ENCODE data around the gene NAGPA. TPM values are rescaled to one million over a fixed set of nuclear protein-coding genes. Genes with fewer than 3 reads are reported as not detected.

The NAGPA gene
- total and polyA plus RNA-seq, 5 experiments from 2014 or later: 24.8 to 39.0 (median 34.1) TPM

DNA sequence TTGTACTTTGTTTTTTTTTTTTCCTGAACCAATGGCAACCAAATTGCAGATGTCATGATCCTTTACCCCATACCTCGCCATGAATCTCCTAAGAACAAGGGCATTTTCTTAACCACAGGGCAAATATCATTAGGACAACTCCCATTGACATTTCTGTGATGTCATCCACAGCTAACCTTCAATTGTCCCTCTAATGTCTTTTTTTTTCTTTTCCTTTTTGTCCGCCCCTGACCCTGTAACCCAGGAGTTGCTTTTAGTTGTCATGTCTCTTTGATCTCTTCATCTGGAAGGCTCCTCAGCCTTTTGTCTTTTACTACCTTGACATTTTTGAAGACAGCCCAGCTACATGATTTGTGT, 410 bp upstream of the NAGPA start:
- POLR2A ChIA-PET: interaction anchor here (0.6 to 2.7 kb wide), 7 partner anchors 9 to 277 kb away, joined by 3 to 9 read pairs (median 4); partner anchors contain the start of genes ALG1 and EEF2KMT
- no peak for DNase-seq
- H3K27me3 Mint-ChIP-seq: no peaks in the 10 kb centered on the region
- H3K27ac Mint-ChIP-seq: peak overlapping the region; percentile 91 to 97 (median 94)
- H3K4me3 Mint-ChIP-seq: peak overlapping the region; percentile 82 to 93 (median 89)
- peaks cover 0 to 17% (median 0%) of the 10 kb centered on the region in 3 donors for H3K36me3 Mint-ChIP-seq
- H3K9me3 Mint-ChIP-seq: no peaks in the 10 kb centered on the region
- peaks cover 12 to 23% (median 21%) of the 10 kb centered on the region in 4 donors for H3K4me1 Mint-ChIP-seq
- no peak for ATAC-seq

DNA sequence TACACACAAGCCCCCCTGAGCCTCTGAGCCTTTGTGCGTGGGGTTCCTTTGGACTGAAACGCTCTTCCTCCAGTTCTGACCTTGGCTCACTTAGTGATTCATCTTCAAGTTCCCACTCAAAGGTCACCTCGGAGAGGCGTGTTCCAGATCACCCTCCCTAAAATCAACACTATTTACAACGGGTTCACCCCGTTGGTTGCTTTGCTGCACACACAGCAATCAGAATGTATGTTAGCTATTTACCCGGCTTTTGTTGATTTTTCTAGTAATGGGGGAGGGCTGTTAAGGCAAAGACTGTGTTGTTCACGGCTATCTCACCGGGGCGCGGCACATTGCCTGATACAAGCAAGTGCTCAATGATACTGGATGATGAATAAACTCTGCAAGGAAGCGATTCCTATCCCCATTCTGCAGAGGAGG, 977 bp downstream of the NAGPA start:
- H3K27me3 Mint-ChIP-seq: no peaks in the 10 kb centered on the region
- peaks cover 0 to 25% (median 0%) of the 10 kb centered on the region in 3 donors for H3K36me3 Mint-ChIP-seq
- DNase-seq: no peak
- POLR2A ChIA-PET: interaction anchor here (2.7 kb wide), 1 partner anchor 65 kb away, joined by 9 read pairs; the partner anchor contains the start of gene EEF2KMT
- peaks cover 14 to 27% (median 21%) of the 10 kb centered on the region in 4 donors for H3K4me1 Mint-ChIP-seq
- no peaks in the 10 kb centered on the region for H3K9me3 Mint-ChIP-seq
- ATAC-seq: no peak
- H3K4me3 Mint-ChIP-seq: peak overlapping the region; percentile 68 to 88 (median 80)
- H3K27ac Mint-ChIP-seq: peak overlapping the region in 8 of 10 donors; percentile 60 to 89 (median 78)

DNA sequence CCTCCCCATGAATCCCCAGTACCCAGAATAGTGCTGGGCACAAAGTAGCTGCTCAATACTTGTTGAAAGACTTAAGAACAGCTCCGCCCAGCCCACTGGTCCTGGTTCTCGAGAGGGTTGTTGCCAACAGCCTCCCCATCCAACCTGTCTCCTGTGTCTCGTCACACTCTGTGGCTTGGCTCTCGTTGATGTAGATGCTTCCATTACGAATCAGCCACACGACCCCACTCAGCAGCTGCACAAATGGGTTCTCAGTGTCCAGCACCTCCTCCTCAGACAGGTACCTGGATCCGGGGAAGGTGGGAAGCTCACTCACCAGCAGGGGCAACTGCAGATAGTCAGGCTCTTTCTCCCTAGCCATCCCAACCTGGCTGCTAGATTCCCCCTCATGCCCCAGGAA, 2.1 kb downstream of the NAGPA start:
- no peak for ATAC-seq
- Mint-ChIP-seq H3K27me3 (no peaks in the 10 kb centered on the region), H3K27ac (peak overlapping the region in 4 of 10 donors; percentile 26 to 75 (median 60)), H3K36me3 (peaks cover 0 to 33% (median 0%) of the 10 kb centered on the region in 3 donors), H3K4me3 (peak overlapping the region in 9 of 10 donors; percentile 30 to 78 (median 54)), H3K4me1 (peaks cover 12 to 27% (median 20%) of the 10 kb centered on the region in 4 donors), H3K9me3 (no peaks in the 10 kb centered on the region)
- POLR2A ChIA-PET: interaction anchor here (0.6 kb wide), 2 partner anchors 48 to 54 kb away, joined by 3 to 4 read pairs; no protein-coding TSS in a partner anchor
- DNase-seq: no peak

DNA sequence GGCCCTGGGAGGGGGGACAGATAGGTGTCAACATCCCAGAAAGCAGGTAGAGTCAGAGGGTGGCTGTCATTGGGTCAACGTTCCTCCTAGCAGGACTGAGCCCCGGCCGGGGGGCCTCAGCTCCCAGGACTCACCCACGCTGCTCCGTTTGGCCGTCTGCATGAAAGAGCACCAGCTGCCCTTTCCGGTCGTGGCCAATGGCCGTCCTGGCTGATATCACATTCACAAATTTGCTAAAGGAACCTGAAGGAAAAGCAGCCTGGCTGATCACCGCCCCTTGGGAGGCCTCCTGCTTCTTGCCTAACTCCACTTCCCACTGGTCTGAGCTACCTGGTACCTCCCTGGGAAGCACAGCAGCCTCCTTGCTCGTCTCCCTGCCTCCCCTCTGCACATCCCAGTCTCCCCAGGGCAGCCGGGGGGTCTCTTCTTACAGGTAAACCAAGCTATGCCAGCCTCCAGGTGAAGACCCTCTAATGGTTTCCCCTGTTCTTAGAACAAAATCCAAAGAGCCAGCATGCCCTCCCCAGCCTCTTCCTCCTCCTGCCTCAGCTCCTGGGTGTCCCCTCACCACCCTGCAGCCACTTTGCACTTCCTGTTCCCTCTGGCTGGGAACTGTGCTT, 3.4 kb downstream of the NAGPA start:
- Mint-ChIP-seq H3K27ac (peak overlapping the region in 2 of 10 donors; percentile 66 to 73), H3K4me3 (peak overlapping the region in 1 of 10 donors; percentile 30), H3K4me1 (peaks cover 12 to 27% (median 19%) of the 10 kb centered on the region in 4 donors), H3K9me3 (no peaks in the 10 kb centered on the region), H3K36me3 (peaks cover 0 to 33% (median 0%) of the 10 kb centered on the region in 3 donors), H3K27me3 (no peaks in the 10 kb centered on the region)
- POLR2A ChIA-PET: interaction anchor here (0.6 kb wide), 1 partner anchor 23 kb away, joined by 3 read pairs; no protein-coding TSS in a partner anchor
- DNase-seq: no peak
- ATAC-seq: no peak

DNA sequence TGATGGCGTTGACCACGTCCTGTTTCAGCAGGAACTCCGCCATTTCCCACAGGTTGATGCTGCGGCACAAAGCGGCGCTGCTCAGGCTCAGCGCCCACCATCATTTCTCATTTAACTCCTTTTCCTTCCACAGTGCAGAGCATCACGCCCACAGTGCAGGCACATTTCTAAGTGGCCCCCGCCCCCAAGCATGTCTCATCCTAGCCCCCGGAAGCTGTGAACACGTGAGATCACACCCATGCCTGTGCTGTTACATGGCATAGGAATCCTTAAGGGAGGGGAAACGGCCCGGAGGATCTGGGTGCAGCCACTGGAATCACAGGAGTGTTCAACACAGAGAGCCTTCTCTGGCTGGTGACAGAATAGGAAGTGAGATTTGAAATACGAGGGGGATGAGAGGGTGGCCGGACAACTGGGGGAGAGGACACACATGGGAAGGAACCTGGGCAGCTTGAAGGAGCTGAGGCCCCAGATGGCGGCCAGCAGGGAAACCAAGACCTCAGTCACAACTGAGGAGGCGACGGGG, 4.7 kb downstream of the NAGPA start:
- POLR2A ChIA-PET: no interaction called here
- ATAC-seq (no peak), DNase-seq (no peak)
- Mint-ChIP-seq H3K9me3 (no peaks in the 10 kb centered on the region), H3K36me3 (peaks cover 0 to 35% (median 0%) of the 10 kb centered on the region in 3 donors), H3K27me3 (no peaks in the 10 kb centered on the region), H3K4me3 (no peak overlapping the region), H3K4me1 (peaks cover 6 to 19% (median 11%) of the 10 kb centered on the region in 4 donors), H3K27ac (peak overlapping the region in 2 of 10 donors; percentile 53 to 92)

DNA sequence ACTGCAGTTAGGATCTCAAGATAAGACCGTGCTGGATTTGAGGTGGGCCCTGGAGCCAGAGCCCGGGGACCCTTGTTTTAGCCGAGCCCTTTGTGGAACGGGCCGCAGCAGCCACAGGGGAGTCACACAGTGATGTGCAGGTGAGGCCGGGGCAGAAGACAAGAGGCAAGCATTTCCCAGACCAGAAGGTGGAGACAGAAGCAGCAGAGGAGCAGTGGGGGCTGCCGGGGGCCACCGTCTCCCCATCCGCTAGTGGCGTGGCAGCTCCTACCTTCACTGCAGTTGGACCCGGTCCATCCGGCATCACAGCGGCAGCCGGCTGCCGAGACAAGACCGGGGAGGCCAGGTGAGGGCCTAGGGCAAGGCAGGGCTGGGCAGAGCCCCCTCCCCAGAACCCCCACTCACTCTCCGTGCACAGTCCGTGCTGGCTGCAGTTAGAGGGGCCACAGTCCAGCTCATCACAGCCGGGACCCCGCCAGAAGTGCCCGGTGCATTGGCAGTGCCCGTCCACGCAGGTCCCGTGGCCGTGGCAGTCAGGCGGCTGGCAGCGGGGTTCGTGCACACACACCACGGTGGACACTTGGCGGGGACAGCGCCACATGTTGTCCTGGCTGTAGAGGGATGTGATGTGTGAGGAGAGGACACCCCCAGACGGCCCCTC, 6.0 kb downstream of the NAGPA start:
- Mint-ChIP-seq H3K27ac (peak overlapping the region in 1 of 10 donors; percentile 34), H3K4me1 (peaks cover 3 to 13% (median 5%) of the 10 kb centered on the region in 4 donors), H3K4me3 (no peak overlapping the region), H3K9me3 (no peaks in the 10 kb centered on the region), H3K36me3 (peaks cover 0 to 35% (median 0%) of the 10 kb centered on the region in 3 donors), H3K27me3 (no peaks in the 10 kb centered on the region)
- DNase-seq (no peak), ATAC-seq (no peak)
- POLR2A ChIA-PET: no interaction called here

DNA sequence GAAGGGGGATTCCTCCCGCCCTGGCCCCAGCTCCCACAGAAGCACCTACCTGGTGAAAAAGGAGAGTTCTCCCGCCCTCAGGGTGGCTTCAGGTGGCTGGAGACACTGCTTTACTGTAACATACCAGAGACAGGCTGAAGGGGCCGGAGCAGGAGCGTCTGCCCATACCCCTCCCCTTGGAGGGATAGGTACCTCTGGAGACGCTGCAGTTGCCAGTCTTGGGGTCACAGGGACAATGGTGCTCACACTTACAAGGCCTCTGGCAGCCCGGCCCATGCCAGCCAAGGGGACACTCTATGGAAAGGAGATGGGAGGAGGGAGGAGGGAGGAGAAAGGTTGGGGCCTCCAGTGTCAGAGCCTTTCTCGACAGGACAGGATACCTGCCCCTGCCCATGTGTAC, 6.6 kb downstream of the NAGPA start:
- ATAC-seq (no peak), DNase-seq (no peak)
- POLR2A ChIA-PET: no interaction called here
- Mint-ChIP-seq H3K4me1 (peaks cover 0 to 9% (median 2%) of the 10 kb centered on the region in 4 donors), H3K36me3 (peaks cover 0 to 35% (median 0%) of the 10 kb centered on the region in 3 donors), H3K9me3 (no peaks in the 10 kb centered on the region), H3K4me3 (no peak overlapping the region), H3K27ac (no peak overlapping the region), H3K27me3 (peaks cover 0 to under 1% (median 0%) of the 10 kb centered on the region in 5 donors)

DNA sequence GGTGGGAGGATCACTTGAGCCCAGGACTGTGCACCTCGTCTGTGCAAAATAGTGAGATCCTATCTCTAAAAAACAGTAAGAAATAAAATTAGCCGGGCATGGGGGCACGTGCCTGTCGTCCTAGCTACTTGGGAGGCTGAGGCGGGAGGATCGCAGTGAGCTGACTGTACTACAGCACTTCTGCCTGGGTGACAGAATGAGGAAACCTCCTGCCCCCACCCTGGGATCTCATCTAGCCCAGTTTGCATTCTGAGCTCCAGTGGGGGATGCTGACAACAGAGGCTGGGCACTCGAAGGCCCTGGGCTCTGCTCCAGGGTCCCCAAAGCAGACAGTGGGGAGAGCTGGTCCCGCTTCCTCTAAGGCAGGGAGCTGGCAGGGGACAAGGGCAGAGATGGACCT, 7.1 kb downstream of the NAGPA start:
- DNase-seq: no peak
- POLR2A ChIA-PET: no interaction called here
- Mint-ChIP-seq H3K36me3 (peaks cover 0 to 32% (median 0%) of the 10 kb centered on the region in 3 donors), H3K4me1 (peaks cover 0 to 5% (median under 1%) of the 10 kb centered on the region in 4 donors), H3K27me3 (peaks cover 0 to 2% (median 0%) of the 10 kb centered on the region in 5 donors), H3K27ac (no peak overlapping the region), H3K9me3 (no peaks in the 10 kb centered on the region), H3K4me3 (no peak overlapping the region)
- ATAC-seq: no peak

DNA sequence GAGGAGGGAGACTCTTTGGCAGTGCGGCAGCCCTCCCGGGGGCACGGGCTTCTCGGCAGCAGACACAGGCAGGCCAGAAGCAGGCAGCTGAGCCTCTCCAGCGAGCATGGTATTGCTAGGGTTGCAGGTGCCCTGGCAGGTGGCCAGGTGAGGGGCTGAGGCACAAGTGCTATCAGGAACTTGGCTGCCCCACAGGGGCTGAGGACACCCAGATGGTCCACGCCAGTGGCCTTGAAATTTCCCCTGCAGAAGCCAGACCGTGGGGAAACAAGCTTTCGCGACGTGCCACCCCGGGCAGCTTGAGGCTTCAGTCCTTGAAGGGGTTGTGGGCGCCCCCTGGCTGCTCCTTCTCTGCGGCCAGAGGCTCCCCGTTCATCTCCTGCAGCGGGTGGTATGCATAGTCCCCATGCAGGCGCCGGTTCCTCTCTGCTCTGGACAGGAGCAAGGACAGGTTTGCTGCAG, 8.5 kb downstream of the NAGPA start:
- DNase-seq (peak in 1 of 10 donors; percentile 5), ATAC-seq (no peak)
- POLR2A ChIA-PET: no interaction called here
- no peak overlapping the region for H3K27ac Mint-ChIP-seq
- H3K4me3 Mint-ChIP-seq: no peak overlapping the region
- peaks cover 0 to 4% (median under 1%) of the 10 kb centered on the region in 4 donors for H3K4me1 Mint-ChIP-seq
- H3K27me3 Mint-ChIP-seq: peaks cover 0 to 3% (median 0%) of the 10 kb centered on the region in 5 donors
- H3K9me3 Mint-ChIP-seq: no peaks in the 10 kb centered on the region
- peaks cover 0 to 22% (median 0%) of the 10 kb centered on the region in 3 donors for H3K36me3 Mint-ChIP-seq

DNA sequence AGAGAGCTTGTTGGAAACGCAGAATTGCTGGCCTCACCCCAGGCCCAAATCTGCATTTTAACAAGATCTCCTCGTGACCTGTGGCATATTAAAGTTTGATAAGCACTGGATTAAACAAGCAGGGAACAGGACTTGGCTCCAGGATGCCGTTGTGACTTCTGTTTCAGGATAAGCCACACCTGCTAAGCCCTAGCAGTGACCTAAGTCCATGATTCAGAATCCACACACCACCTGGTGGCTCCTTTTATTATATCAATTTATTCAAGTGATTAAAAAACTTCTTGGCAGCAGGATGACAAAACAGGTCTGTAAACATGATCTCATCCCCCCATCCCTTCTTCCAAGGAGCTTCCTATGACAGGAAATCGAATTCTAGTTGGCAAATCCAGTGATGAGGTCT, 9.1 kb downstream of the NAGPA start:
- Mint-ChIP-seq H3K9me3 (no peaks in the 10 kb centered on the region), H3K4me3 (no peak overlapping the region), H3K36me3 (peaks cover 0 to 20% (median 0%) of the 10 kb centered on the region in 3 donors), H3K4me1 (peaks cover 0 to 4% (median under 1%) of the 10 kb centered on the region in 4 donors), H3K27me3 (peaks cover 0 to 7% (median 2%) of the 10 kb centered on the region in 5 donors), H3K27ac (peak overlapping the region in 1 of 10 donors; percentile 24)
- ATAC-seq: no peak
- POLR2A ChIA-PET: no interaction called here
- DNase-seq: no peak

DNA sequence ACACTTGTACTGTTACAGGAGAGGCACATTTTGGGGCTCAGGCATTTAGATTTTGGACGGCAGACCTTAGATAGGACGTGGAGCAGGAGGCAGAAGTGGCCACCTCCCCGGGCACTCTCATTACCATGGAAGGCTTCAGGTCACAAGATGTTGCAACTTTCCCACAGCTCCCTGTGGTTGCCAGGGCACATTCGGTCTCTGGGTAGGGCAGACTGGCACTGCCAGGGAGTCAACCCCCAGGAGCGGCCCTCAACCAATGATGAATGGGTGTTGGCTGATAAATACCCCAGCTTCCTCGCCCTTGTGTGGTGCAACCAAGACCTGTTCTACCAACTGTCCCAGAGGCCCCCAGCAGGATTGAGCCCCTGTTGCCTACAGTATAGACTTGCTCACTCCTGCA, 11.2 kb downstream of the NAGPA start:
- Mint-ChIP-seq H3K9me3 (no peaks in the 10 kb centered on the region), H3K36me3 (peaks cover 0 to 7% (median 0%) of the 10 kb centered on the region in 3 donors), H3K4me1 (no peaks in the 10 kb centered on the region), H3K27me3 (peaks cover 0 to 8% (median 2%) of the 10 kb centered on the region in 5 donors), H3K4me3 (no peak overlapping the region), H3K27ac (no peak overlapping the region)
- DNase-seq (no peak), ATAC-seq (no peak)
- POLR2A ChIA-PET: no interaction called here

DNA sequence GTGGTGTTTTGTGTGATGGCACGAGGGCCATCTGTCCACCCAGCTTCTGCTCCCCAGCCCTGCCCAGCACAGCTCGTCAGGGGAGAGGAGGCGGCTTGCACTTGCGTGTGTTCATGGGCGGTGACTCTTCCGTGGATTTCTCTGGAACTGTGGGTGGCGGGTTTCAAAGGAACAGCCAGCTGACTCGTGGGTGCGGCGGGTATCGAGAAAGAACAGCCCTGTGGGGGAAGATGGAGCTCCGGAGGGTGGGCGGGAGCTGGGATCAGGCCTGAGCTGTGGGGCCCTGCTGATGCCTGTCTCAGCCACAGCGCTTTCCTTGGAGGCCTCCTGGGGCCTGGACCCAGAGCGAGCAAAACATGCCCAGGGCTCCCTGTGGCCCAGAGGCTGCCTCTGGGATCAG, 13.2 kb downstream of the NAGPA start:
- Mint-ChIP-seq H3K9me3 (no peaks in the 10 kb centered on the region), H3K36me3 (peaks cover 0 to 2% (median 0%) of the 10 kb centered on the region in 3 donors), H3K27me3 (peaks cover 0 to 8% (median 2%) of the 10 kb centered on the region in 5 donors), H3K4me1 (no peaks in the 10 kb centered on the region), H3K27ac (no peak overlapping the region), H3K4me3 (no peak overlapping the region)
- ATAC-seq: no peak
- POLR2A ChIA-PET: no interaction called here
- DNase-seq: no peak

DNA sequence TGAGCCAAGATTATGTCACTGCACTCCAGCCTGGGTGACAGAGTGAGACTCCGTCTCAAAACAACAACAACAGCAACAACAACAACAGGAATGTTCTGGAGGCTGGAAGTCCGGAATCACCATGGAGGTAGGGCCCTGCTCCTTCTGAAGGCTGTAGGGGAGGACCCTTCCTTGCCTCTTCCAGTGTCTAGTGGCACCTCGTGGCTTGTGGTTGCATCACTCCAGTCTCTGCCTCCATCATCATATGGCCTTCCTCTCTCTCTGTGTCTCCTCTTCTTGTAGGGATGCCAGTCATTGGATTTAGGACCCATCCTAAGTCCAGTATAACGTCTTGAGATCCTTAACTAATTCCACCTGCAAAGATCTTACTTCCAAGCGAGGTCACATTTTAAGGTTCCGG, 14.0 kb downstream of the NAGPA start:
- H3K27me3 Mint-ChIP-seq: peaks cover 0 to 8% (median 2%) of the 10 kb centered on the region in 5 donors
- no peak for DNase-seq
- H3K4me1 Mint-ChIP-seq: no peaks in the 10 kb centered on the region
- H3K9me3 Mint-ChIP-seq: no peaks in the 10 kb centered on the region
- ATAC-seq: no peak
- POLR2A ChIA-PET: no interaction called here
- H3K27ac Mint-ChIP-seq: no peak overlapping the region
- no peaks in the 10 kb centered on the region for H3K36me3 Mint-ChIP-seq
- no peak overlapping the region for H3K4me3 Mint-ChIP-seq
